GM12878 (cell line): Measurements from ENCODE around the gene CFAP97D2. TPM values are rescaled to one million over a fixed set of nuclear protein-coding genes. Genes with fewer than 3 reads are reported as not detected.

Experiments used
- ATAC-seq: fragments of 200-7000 bp; cut with Tn5 transposase; 3 replicates; pipeline ENCODE4 v1.9.1; 2020; ENCODE audit warnings: mild to moderate bottlenecking, moderate library complexity
- BruUV-seq: library from RNA; stranded (reverse); fragments of 400-500 nt; replicated peaks from 2 replicates; lab custom pipeline; 2021; lab: Mats Ljungman, UMichigan
- CTCF ChIA-PET: fragments of 300-600 bp; sonication (Branson Sonifier 250); formaldehyde crosslinking; extraction: SDS; loops from one replicate; lab custom pipeline; 2021; ENCODE audit warnings: inconsistent platforms; lab: Yijun Ruan, JAX
- POLR2A ChIA-PET: fragments of 350-600 bp; formaldehyde crosslinking; extraction: SDS; loops from one replicate; lab custom pipeline; 2021; ENCODE audit warnings: inconsistent platforms; lab: Charles Lee
- RAD21 ChIA-PET: fragments of 300-600 bp; sonication (Branson Sonifier 250); formaldehyde crosslinking; loops from one replicate; lab custom pipeline; 2023; ENCODE audit warnings: antibody characterized with exemption; ENCODE audit not compliant: unreplicated experiment; lab: Charles Lee
- SMC1A ChIA-PET: fragments of 300-600 bp; sonication (Branson Sonifier 250); formaldehyde crosslinking; loops from one replicate; lab custom pipeline; 2023; ENCODE audit not compliant: unreplicated experiment, uncharacterized antibody; lab: Charles Lee
- DNase-seq: peaks from one replicate; pipeline ENCODE4 v3.0.0-alpha.2; 2011; ENCODE audit warnings: low read depth, low spot score
- FAIRE-seq: peaks from 3 replicates; lab custom pipeline; 2011; peaks lifted over from hg19 to GRCh38; lab: Jason Lieb, UNC
- H2AFZ ChIP-seq: 2 replicates; pipeline ENCODE4 v1.6.0; 2011; ENCODE audit warnings: low read depth, low read length, control low read depth; ENCODE audit not compliant: control insufficient read depth
- H3K27ac ChIP-seq: 2 replicates; pipeline ENCODE4 v1.5.1; 2011; ENCODE audit warnings: control low read depth; ENCODE audit not compliant: control insufficient read depth, insufficient read depth
- H3K27me3 ChIP-seq, 2 experiments: replicated peaks in 1 of 2; 2 replicates each; pipeline versions ENCODE4 v1.6.0 to v1.6.1; 2011; ENCODE audit warnings: low read length in 1 of 2; ENCODE audit not compliant: control insufficient read depth in 2 of 2, insufficient read depth in 2 of 2
- H3K36me3 ChIP-seq, 2 experiments: 2 replicates each; pipeline ENCODE4 v1.5.1; 2011; ENCODE audit warnings: low read length in 1 of 2; ENCODE audit not compliant: control insufficient read depth in 2 of 2, insufficient read depth in 2 of 2
- H3K4me1 ChIP-seq: 2 replicates; pipeline ENCODE4 v1.6.1; 2011; ENCODE audit warnings: mild to moderate bottlenecking, low read length, moderate library complexity, mixed read lengths; ENCODE audit not compliant: control insufficient read depth, insufficient read depth
- H3K4me2 ChIP-seq: 2 replicates; pipeline ENCODE4 v1.6.0; 2011; ENCODE audit warnings: control low read depth; ENCODE audit not compliant: control insufficient read depth, insufficient read depth
- H3K4me3 ChIP-seq: fragments of 200-600 bp; sonication (generic); 2 replicates; pipeline ENCODE4 v1.5.1; 2016
- H3K79me2 ChIP-seq: 2 replicates; pipeline ENCODE4 v1.6.0; 2011; ENCODE audit warnings: low read length; ENCODE audit not compliant: control insufficient read depth, insufficient read depth
- H3K9ac ChIP-seq: 2 replicates; pipeline ENCODE4 v1.8.0; 2011; ENCODE audit warnings: low read length, control low read depth, mixed read lengths; ENCODE audit not compliant: control insufficient read depth, insufficient read depth
- H3K9me3 ChIP-seq: replicated peaks from 3 replicates; pipeline ENCODE4 v1.5.1; 2011; ENCODE audit warnings: mild to moderate bottlenecking, low read length; ENCODE audit not compliant: control insufficient read depth, insufficient read depth
- H4K20me1 ChIP-seq: 2 replicates; pipeline ENCODE4 v1.6.0; 2011; ENCODE audit not compliant: control insufficient read depth, insufficient read depth
- BCL11A ChIP-seq: IDR thresholded peaks from 2 replicates; pipeline ENCODE4 v1.6.1; 2011; ENCODE audit warnings: low read depth, low read length
- BHLHE40 ChIP-seq, 2 experiments: fragments of 450-650 bp in 1 of 2; IDR thresholded peaks; 2 replicates each; pipeline ENCODE4 v1.6.1; 2011 to 2017; ENCODE audit warnings: low read depth in 2 of 2, borderline replicate concordance in 1 of 2, improper control_type of control experiment in 1 of 2, low read length in 1 of 2, mild to moderate bottlenecking in 1 of 2
- ESRRA ChIP-seq: IDR thresholded peaks from 2 replicates; pipeline ENCODE4 v1.6.1; 2012; ENCODE audit warnings: mild to moderate bottlenecking, low read length, improper control_type of control experiment
- FOS ChIP-seq: IDR thresholded peaks from 3 replicates; pipeline ENCODE4 v1.6.1; 2011; ENCODE audit warnings: borderline replicate concordance; ENCODE audit not compliant: insufficient read length; ENCODE audit errors: extremely low read depth
- GATAD2B ChIP-seq: fragments of 450-650 bp; conservative IDR thresholded peaks from 2 replicates; pipeline ENCODE4 v1.6.1; 2017; ENCODE audit warnings: low read depth, mild to moderate bottlenecking, moderate library complexity
- HSF1 ChIP-seq: fragments of 150-350 bp; IDR thresholded peaks from 2 replicates; pipeline ENCODE4 v1.6.1; 2014; ENCODE audit warnings: mild to moderate bottlenecking, low read depth, low read length
- KAT2A ChIP-seq: conservative IDR thresholded peaks from 2 replicates; pipeline ENCODE4 v1.6.1; 2011; ENCODE audit warnings: low read depth, low read length; ENCODE audit not compliant: control insufficient read depth
- LARP7 ChIP-seq: fragments of 450-650 bp; IDR thresholded peaks from 2 replicates; pipeline ENCODE4 v1.6.1; 2017; ENCODE audit warnings: mild to moderate bottlenecking
- MTA3 ChIP-seq: IDR thresholded peaks from 2 replicates; pipeline ENCODE4 v1.6.1; 2012; ENCODE audit warnings: low read length, inconsistent platforms, borderline replicate concordance
- NFIC ChIP-seq: IDR thresholded peaks from 2 replicates; pipeline ENCODE4 v1.6.1; 2012; ENCODE audit warnings: low read depth, mild to moderate bottlenecking, inconsistent platforms, low read length, moderate library complexity
- NKRF ChIP-seq: fragments of 450-650 bp; conservative IDR thresholded peaks from 2 replicates; pipeline ENCODE4 v1.6.1; 2017; ENCODE audit warnings: mild to moderate bottlenecking, moderate library complexity
- PAX8 ChIP-seq: fragments of 450-650 bp; IDR thresholded peaks from 2 replicates; pipeline ENCODE4 v1.6.1; 2017; ENCODE audit warnings: mild to moderate bottlenecking, moderate library complexity
- SREBF1 ChIP-seq: IDR thresholded peaks from 2 replicates; pipeline ENCODE4 v1.6.1; 2012; ENCODE audit warnings: mild to moderate bottlenecking, low read length
- ZNF384 ChIP-seq: IDR thresholded peaks from 2 replicates; pipeline ENCODE4 v1.6.1; 2012; ENCODE audit warnings: low read depth, mild to moderate bottlenecking, low read length, improper control_type of control experiment, borderline replicate concordance
- ZSCAN29 ChIP-seq: fragments of 450-650 bp; IDR thresholded peaks from 2 replicates; pipeline ENCODE4 v1.6.1; 2017; ENCODE audit warnings: mild to moderate bottlenecking, moderate library complexity
- WGBS: methylation state at CpG from one replicate; pipeline ENCODE4 v1.1.6; 2016; ENCODE audit warnings: low lambda C conversion rate; ENCODE audit not compliant: insufficient replicate concordance, insufficient coverage; ENCODE audit errors: missing lambda C conversion rate; 5-methylcytosine and 5-hydroxymethylcytosine counted together
- in situ Hi-C: fragments of 300-500 bp; cut with MboI; formaldehyde crosslinking; loops from 9 replicates; pipeline ENCODE4 v1.14.3; 2018; ENCODE audit warnings: mixed read lengths
- intact Hi-C: fragments of 100-400 bp; cut with micrococcal nuclease; formaldehyde crosslinking; loops from one replicate; pipeline ENCODE4 v1.14.2; 2022; ENCODE audit not compliant: unreplicated experiment
- polyA plus RNA-seq, 11 experiments: library from polyadenylated mRNA; depleted of rRNA in 4 of 11; unstranded in 6 of 11; stranded (reverse) in 5 of 11; fragments of >200 nt; fragmentation: Nextera tagmentation in 4 of 11; fragmentation: Illumina TruSeq in 1 of 11; extraction: Ambion mirVana in 4 of 11; extraction: Trizol in 1 of 11; gene quantifications; 1 replicate in 1 of 11; 2 replicates in 10 of 11; pipeline versions ENCODE4 v1.2.1 to v1.2.3, GENCODE V29; 2011 to 2016; ENCODE audit warnings: inconsistent platforms in 2 of 11, missing spikeins in 2 of 11, low read depth in 1 of 11
- total RNA-seq, 4 experiments: library from RNA; depleted of rRNA in 3 of 4; stranded (reverse); fragments of >200 nt in 3 of 4; fragmentation: Illumina TruSeq in 1 of 4; extraction: Trizol in 1 of 4; gene quantifications; 2 replicates each; pipeline versions ENCODE4 v1.2.1 to v1.2.3, GENCODE V29; 2013 to 2021

CFAP97D2 gene
- total and polyA plus RNA-seq, 10 of the 15 experiments (the other 5 are each of a cell fraction or from before 2014, with no cell fraction given) = not detected

- ChIA-PET POLR2A (no interaction called here), SMC1A (interaction anchor here (0.6 to 1.4 kb wide), 3 partner anchors 9 to 82 kb away, joined by 3 to 4 read pairs (median 3); no protein-coding TSS in a partner anchor), RAD21 (no interaction called here), CTCF (interaction anchor here (1.2 to 1.9 kb wide), 2 partner anchors 9 to 21 kb away, joined by 4 read pairs; no protein-coding TSS in a partner anchor)
- Histone ChIP-seq H3K79me2 (peaks cover 2% of the 10 kb centered on the region; the same call in 1 of the 2 replicates), H3K36me3 (peaks cover 4 to 44% of the 10 kb centered on the region in 2 experiments), H3K9ac (no peak overlapping the region), H3K9me3 (no peaks in the 10 kb centered on the region), H2AFZ (no peak overlapping the region), H3K27ac (no peak overlapping the region), H3K4me1 (peaks cover 40% of the 10 kb centered on the region), H3K4me2 (no peak overlapping the region), H3K4me3 (no peak overlapping the region), H3K27me3 (no peaks in the 10 kb centered on the region), H4K20me1 (no peaks in the 10 kb centered on the region)
- in situ Hi-C loops = no loop called here
- no peak for TF ChIP-seq ZSCAN29
- no TSS peak for BruUV-seq
- ATAC-seq = no peak
- intact Hi-C loops = no loop called here
- no peak for DNase-seq
- no peak for FAIRE-seq
- WGBS = 98% methylated on average over 8 of the region's 8 CpGs
Observed at GRCh38 chr13:114258589-114258988, 79.5 kb downstream of the CFAP97D2 start.

DNA sequence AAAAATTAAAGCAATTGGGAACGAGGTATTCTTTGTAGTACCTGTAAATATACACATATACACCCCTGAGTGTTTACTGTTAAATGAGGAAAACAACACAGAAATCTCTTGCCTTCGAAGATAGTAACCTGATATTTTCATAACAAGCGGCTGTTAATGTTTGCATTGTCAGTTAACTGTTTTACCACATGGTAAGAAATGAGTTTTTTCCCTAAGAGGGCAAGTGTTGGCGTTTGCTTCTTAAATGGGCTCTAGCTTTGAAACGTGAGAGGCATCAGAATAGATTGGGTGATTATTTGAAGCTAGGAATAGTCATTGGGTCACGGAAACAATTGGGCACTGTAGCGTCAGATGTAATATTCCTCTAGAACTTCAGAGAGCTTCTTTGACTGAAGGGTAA, 80.3 kb downstream of the CFAP97D2 start:
- ChIA-PET CTCF (interaction anchor here (1.2 to 1.9 kb wide), 2 partner anchors 10 to 21 kb away, joined by 4 read pairs; no protein-coding TSS in a partner anchor), RAD21 (no interaction called here), POLR2A (no interaction called here), SMC1A (interaction anchor here (1.4 kb wide), 1 partner anchor 23 kb away, joined by 3 read pairs; no protein-coding TSS in a partner anchor)
- intact Hi-C loops = no loop called here
- H3K27ac ChIP-seq = peak overlapping the region; percentile 20; the same call in 1 of the 2 replicates
- H3K36me3 ChIP-seq = peaks cover 5 to 44% of the 10 kb centered on the region in 2 experiments
- no peak for ATAC-seq
- H3K4me2 ChIP-seq = peak overlapping the region; percentile 47; the same call in 1 of the 2 replicates
- no TSS peak for BruUV-seq
- no peaks in the 10 kb centered on the region for H3K27me3 ChIP-seq
- 39% methylated on average over 7 of the region's 7 CpGs for WGBS
- in situ Hi-C loops = no loop called here
- H3K79me2 ChIP-seq = peaks cover 2% of the 10 kb centered on the region; the same call in 1 of the 2 replicates
- H3K9ac ChIP-seq = no peak overlapping the region
- H3K4me3 ChIP-seq = no peak overlapping the region
- no peak for DNase-seq
- H3K9me3 ChIP-seq = no peaks in the 10 kb centered on the region
- no peak for FAIRE-seq
- peaks cover 42% of the 10 kb centered on the region for H3K4me1 ChIP-seq
- H2AFZ ChIP-seq = no peak overlapping the region
- no peaks in the 10 kb centered on the region for H4K20me1 ChIP-seq
- TF ChIP-seq PAX8 (no peak), SREBF1 (no peak), KAT2A (no peak), BHLHE40 (IDR thresholded peaks at IDR 0.05; ENCODE audit: borderline replicate concordance in 1 of 2, low read depth in 2 of 2, low read length in 1 of 2) (no peak), BCL11A (no peak), NFIC (no peak), FOS (no peak), NKRF (no peak), HSF1 (no peak), ESRRA (no peak), ZNF384 (no peak), MTA3 (no peak), GATAD2B (no peak), LARP7 (no peak)
